Keratinocyte (primary cell): ENCODE measurements around the gene CCNK.

Experiments used
- CTCF ChIP-seq, 3 experiments: IDR thresholded peaks in 1 of 3; conservative IDR thresholded peaks in 1 of 3; optimal IDR thresholded peaks in 1 of 3; 2 replicates in 2 of 3; 3 replicates in 1 of 3; pipeline versions ENCODE3 to v1.5.1; 2011; ENCODE audit warnings: low read length in 3 of 3, mild to moderate bottlenecking in 3 of 3, moderate library complexity in 2 of 3, control low read depth in 1 of 3, inconsistent platforms in 1 of 3; ENCODE audit not compliant: insufficient read depth in 2 of 3; ENCODE audit errors: extremely low read depth in 1 of 3
- EZH2 ChIP-seq: IDR thresholded peaks from one replicate; pipeline ENCODE4 v1.6.1; 2012; ENCODE audit warnings: inconsistent platforms, mild to moderate bottlenecking, low read length, moderate library complexity

- TF ChIP-seq CTCF (optimal IDR thresholded peaks at IDR 0.05 in 1 of 3, IDR thresholded peaks at IDR 0.05 in 1 of 3, conservative IDR thresholded peaks at IDR 0.05 in 1 of 3; ENCODE audit: extremely low read depth in 1 of 3, insufficient read depth in 2 of 3, low read length in 3 of 3) (peak in 1 of 3 experiments; percentile 37), EZH2 (no peak)
Observed at GRCh38 chr14:99529899-99530298, 48.7 kb downstream of the CCNK start.
